ENCODE measurements around the gene CCDC187. TPM values are rescaled to one million over a fixed set of nuclear protein-coding genes. Genes with fewer than 3 reads are reported as not detected.

The CCDC187 gene
- total RNA-seq, 4 donors from 2014 or later = 0.27 to 5.1 (median 2.2) TPM

DNA sequence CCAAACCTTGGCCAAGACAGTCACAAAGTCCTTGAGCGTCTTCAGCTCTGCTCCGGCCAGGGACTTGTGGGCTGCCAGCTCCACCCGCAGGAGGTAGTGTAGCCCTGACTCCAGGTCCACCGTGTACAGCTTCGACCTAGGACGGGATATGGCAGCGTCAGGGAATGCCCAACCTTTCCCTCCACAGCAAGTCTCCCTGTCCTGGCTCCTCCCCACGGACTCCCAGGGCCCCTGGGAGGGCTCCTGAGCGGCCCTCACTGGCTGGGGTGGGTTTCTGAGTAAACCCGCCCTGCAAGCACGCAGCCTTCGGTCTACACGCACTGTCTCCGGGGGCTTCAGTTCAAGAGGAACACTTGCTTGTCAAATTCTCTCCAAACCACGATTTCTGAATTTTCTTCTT is 85.2 kb downstream of the CCDC187 start:
- H3K9me3 ChIP-seq = no peaks in the 10 kb centered on the region
- no peak overlapping the region for H3K27ac ChIP-seq
- no peak overlapping the region for H3K4me3 ChIP-seq
- no peaks in the 10 kb centered on the region for H3K36me3 ChIP-seq
- no peaks in the 10 kb centered on the region for H3K27me3 ChIP-seq
- no peaks in the 10 kb centered on the region for H3K4me1 ChIP-seq
- no peak for DNase-seq
- no peak for TF ChIP-seq POLR2A (IDR thresholded peaks at IDR 0.05)
- TF ChIP-seq, protein P1, sequence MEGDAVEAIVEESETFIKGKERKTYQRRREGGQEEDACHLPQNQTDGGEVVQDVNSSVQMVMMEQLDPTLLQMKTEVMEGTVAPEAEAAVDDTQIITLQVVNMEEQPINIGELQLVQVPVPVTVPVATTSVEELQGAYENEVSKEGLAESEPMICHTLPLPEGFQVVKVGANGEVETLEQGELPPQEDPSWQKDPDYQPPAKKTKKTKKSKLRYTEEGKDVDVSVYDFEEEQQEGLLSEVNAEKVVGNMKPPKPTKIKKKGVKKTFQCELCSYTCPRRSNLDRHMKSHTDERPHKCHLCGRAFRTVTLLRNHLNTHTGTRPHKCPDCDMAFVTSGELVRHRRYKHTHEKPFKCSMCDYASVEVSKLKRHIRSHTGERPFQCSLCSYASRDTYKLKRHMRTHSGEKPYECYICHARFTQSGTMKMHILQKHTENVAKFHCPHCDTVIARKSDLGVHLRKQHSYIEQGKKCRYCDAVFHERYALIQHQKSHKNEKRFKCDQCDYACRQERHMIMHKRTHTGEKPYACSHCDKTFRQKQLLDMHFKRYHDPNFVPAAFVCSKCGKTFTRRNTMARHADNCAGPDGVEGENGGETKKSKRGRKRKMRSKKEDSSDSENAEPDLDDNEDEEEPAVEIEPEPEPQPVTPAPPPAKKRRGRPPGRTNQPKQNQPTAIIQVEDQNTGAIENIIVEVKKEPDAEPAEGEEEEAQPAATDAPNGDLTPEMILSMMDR (IDR thresholded peaks at IDR 0.05) = no peak
- intact Hi-C loops (cut with DNase I; ENCODE audit: low total_unique reads) = no loop called here

DNA sequence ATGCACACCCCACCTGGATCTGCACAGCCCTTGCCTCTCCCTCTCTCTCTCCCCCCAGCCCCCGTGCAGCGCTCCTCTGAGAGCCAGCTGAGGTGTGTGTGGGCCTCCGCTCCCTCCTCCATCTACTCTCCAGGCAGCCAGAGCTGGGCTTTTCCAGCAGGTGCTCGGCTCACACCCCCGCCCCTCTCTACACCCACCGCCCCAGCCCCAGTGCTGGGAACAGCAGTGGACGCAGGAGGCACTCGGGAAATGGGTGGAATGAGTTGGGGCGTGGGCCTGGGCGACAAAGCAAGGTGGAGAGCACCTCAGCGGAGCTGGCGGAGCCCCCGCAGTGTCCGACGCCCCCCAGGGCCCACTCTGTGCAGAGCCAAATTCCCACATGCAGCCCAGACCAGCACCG is 85.6 kb downstream of the CCDC187 start:
- Histone ChIP-seq H3K9me3 (no peaks in the 10 kb centered on the region), H3K4me3 (no peak overlapping the region), H3K36me3 (no peaks in the 10 kb centered on the region), H3K4me1 (no peaks in the 10 kb centered on the region), H3K27ac (no peak overlapping the region), H3K27me3 (no peaks in the 10 kb centered on the region)
- intact Hi-C loops (cut with DNase I; ENCODE audit: low total_unique reads) = no loop called here
- DNase-seq = no peak
- TF ChIP-seq, protein P1 (IDR thresholded peaks at IDR 0.05) = no peak
- no peak for TF ChIP-seq POLR2A (IDR thresholded peaks at IDR 0.05)

DNA sequence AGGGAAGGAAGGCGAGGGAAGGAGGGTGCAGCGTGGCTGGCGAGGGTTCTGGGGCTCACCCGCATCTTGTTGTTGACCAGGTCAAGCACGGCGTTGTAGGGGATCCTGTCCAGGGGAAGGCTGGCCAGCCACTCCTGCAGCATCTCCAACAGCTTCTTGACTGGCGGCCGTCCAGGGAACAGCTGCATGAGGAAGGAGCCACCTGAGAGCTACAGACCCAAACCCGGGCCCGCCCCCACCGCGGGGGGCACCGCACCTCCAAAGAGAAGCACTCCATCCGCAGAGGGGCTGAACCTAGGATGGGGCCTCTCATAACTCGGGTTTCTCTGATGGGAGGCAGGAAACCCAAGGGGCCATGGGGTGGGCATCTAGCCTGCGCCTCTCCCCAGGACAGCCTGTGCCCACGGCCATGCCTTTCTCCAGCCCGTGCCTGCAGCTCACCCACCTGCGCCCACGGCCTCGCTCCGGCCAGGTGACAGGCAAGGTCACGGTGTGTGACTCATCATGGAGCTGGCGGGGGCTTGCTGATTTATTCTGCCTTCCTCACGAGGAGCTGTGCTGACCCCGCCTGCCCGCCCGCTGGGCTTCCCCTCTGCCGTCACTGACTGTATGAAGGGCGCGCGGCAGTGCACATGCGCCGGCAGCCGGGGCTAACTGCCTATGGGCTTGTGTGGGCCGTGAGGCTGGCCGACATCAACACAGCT is 87.2 kb downstream of the CCDC187 start:
- Histone ChIP-seq H3K9me3 (no peaks in the 10 kb centered on the region), H3K27ac (no peak overlapping the region), H3K4me3 (no peak overlapping the region), H3K36me3 (no peaks in the 10 kb centered on the region), H3K4me1 (no peaks in the 10 kb centered on the region), H3K27me3 (no peaks in the 10 kb centered on the region)
- intact Hi-C loops (cut with DNase I; ENCODE audit: low total_unique reads) = no loop called here
- TF ChIP-seq POLR2A (IDR thresholded peaks at IDR 0.05) = no peak
- TF ChIP-seq, protein P1 (IDR thresholded peaks at IDR 0.05) = no peak
- DNase-seq = no peak

DNA sequence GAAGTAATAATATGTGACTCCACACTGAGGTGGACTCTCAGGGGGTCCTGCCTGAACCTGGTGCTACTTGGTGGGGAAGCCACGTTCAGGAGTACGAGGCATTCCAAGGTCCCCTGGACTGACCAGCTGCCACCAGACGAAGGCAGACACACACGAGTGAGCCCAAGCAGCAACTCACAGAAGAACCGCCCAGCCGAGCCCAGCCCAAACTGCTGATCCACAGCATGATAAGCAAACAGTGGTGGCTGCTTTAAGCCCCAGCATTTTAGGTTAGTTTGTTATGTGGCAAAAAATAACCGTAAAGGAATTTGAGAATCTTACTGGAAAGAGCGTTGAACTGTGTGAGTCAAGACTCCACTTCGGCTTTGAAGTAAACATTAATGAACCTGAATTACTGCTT is 90.2 kb downstream of the CCDC187 start:
- H3K36me3 ChIP-seq = no peaks in the 10 kb centered on the region

DNA sequence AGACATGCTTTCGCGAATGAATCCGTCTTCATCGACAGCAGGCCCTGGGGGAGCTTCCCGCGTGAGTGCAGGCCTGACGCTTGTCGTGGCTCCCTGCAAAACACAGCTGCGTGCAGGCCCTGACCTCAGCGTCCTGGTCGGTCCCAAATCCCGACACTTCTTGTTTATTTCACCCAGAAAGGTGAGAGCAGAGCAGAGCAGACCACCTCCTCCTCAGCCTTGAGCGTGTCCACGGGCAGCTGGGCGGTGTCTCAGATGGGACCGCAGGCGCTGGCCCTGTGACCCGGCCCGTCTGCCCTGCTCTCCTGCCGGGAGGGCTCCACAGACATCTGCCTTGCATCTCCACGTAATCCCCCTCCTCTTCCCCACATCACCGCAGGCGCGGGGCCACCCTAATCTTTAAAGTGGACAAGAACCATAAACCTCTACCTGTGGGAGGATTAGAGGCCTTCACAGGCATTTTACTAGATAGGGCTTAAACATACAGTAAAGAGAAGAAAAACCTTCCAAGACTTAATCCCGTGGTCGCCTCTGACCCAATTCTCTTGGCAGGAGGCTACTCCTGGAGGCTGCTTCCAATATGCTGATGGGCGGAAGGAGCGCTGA is 91.4 kb downstream of the CCDC187 start:
- H3K4me1 ChIP-seq = no peaks in the 10 kb centered on the region
- H3K27ac ChIP-seq = no peak overlapping the region
- no peak overlapping the region for H3K4me3 ChIP-seq
- no peaks in the 10 kb centered on the region for H3K36me3 ChIP-seq
- no peak for DNase-seq
- intact Hi-C loops (cut with DNase I; ENCODE audit: low total_unique reads) = no loop called here
- H3K27me3 ChIP-seq = no peaks in the 10 kb centered on the region
- TF ChIP-seq, protein P1 (IDR thresholded peaks at IDR 0.05) = no peak
- no peak for TF ChIP-seq POLR2A (IDR thresholded peaks at IDR 0.05)
- H3K9me3 ChIP-seq = no peaks in the 10 kb centered on the region

More for the DNA sequence above, 90.2 kb downstream of the CCDC187 start:
- DNase-seq = no peak
- TF ChIP-seq, protein P1 (IDR thresholded peaks at IDR 0.05) = no peak
- no peak for TF ChIP-seq POLR2A (IDR thresholded peaks at IDR 0.05)
- H3K4me3 ChIP-seq = no peak overlapping the region
- H3K27me3 ChIP-seq = no peaks in the 10 kb centered on the region
- H3K4me1 ChIP-seq = no peaks in the 10 kb centered on the region
- intact Hi-C loops (cut with DNase I; ENCODE audit: low total_unique reads) = no loop called here
- H3K9me3 ChIP-seq = no peaks in the 10 kb centered on the region
- no peak overlapping the region for H3K27ac ChIP-seq

Measured in uterus (tissue), 4 donors.